NOMO-1 (cell line): Measurements from ENCODE around the gene PUS1.
"Not testable (repeated sequence)": the region's sequence is repeated elsewhere in the genome, so short reads cannot be mapped to it uniquely, and the experiment has no call there.

Source experiments
- DNase-seq, 2 experiments: peaks; one replicate each; lab custom pipeline; 2025; ENCODE audit not compliant: unreplicated experiment in 2 of 2; lab: John Stamatoyannopoulos, UW

The PUS1 gene

DNA sequence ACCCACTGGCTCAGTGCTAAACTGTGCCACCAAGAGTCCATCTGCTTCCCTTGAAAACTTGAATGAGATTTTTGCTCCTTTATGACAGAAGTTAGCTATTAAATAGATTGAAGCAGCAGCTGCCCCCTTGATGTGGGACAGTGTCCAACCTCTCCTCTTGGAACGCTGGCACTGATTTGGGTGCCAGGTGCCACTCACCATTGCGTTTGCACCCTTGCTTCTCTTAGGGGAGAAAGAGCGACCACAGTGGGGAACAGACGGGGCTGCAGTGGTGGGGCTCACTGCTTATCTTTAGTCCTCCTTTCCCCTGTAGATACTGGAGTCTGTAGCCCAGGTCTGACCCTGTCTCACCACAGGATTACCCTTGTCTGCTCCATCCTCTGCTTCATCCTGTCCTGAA lies 30.0 kb downstream of the PUS1 start:
- DNase-seq: no peak

GRCh38 chr12:131959641-131960589 lies 30.8 kb downstream of the PUS1 start:
- DNase-seq: no peak

- DNase-seq: not testable (repeated sequence)
Observed at GRCh38 chr12:131960590-131961325, 31.7 kb downstream of the PUS1 start.

- DNase-seq: not testable (repeated sequence)
Observed at GRCh38 chr12:131961328-131961727, 32.3 kb downstream of the PUS1 start.

DNA sequence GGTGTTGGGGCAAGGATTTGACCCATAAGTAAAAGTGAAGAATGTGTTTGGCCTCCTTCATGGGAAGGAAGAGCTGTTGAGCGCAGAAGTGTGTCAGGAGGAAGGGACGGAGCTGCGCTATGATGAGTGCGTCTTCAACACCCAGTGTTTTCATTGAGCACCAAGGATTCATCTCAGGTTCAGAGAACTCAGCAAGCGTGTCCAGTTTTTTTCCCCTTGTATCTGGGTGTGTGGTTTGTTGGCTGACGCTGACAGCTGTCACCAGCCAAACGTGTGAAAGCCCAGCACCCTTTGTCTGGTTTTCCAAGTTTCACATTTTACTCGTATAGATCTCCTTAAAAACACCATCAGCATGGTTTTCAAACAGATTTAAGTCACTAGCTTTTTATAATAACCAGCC lies 33.0 kb downstream of the PUS1 start:
- DNase-seq: no peak

DNA sequence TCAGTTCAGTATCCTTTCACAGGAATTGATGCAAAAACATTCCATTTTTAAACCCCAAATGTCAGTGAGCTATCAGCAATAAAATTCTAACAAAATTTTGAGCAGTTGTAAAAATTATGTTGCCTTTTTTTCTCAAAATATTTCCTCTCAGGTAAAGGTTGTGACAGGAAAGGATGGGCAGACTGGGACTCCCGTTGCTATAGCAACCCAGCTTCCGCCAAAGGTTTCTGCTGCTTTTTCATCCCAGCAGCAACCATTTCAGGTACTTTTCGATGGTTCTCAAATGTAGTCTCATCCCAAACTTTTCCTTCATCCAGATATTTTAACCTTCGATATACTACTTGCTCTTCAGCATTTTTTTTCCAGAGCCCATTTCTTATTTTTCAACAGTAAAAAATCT lies 34.3 kb downstream of the PUS1 start:
- DNase-seq: no peak

DNA sequence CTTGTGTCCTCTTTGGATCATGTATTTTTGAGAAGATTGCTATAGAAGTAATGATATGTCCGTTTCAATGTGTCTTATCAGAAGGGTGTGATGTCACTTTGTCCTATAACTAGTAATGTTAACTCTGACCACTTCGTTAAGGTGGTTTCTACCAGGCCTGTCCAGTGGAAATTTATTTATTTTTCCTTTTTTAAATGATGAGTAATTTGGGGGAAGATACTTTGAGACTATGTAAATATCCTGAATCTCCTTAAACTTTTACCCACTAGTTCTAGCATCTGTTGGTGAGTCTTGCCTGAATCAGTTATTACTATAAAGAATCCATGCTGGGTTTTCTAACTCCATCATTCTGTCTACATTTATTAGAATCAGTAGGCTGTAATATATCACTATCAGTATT lies 36.0 kb downstream of the PUS1 start:
- DNase-seq: no peak

- no peak for DNase-seq
Observed at GRCh38 chr12:131971226-131971625, 42.1 kb downstream of the PUS1 start.

DNA sequence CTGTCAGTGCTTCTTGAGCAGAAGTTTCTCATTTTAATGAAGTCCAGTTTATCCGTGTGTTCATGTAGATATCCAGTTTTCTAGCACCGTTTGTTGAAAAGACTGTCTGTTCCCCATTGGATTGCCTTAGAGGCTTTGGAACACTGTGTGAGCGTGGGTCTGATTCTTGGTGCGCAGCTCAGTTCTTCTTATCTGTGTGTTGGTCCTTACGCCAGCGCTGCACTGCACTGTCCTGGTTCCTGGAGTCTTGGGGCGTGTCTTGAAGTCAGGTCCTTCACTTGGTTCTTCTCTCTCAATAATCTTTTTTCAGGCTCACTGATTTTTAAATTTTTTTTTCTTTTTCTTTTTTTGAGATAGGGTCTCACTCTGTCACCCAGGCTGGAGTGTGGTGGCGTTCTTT lies 46.2 kb downstream of the PUS1 start:
- DNase-seq: no peak

DNA sequence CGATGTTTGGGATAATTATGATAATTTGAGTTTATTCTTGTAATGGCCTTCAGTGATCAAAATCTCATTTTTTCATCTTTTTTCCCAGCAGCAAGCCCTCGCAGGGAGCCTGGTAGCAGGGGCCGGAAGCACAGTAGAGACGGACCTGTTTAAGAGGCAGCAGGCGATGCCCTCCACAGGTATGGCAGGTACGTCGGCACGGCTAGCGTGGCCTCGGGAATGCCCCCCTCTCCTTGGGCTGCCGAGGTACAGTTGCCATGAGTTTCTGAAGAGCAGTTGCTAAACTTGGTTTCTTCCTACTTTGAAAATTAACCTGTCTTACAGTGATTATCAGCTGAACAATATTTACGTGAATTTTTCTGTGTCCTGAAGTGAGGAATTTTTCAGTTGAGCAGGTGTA lies 50.5 kb downstream of the PUS1 start:
- no peak for DNase-seq

- DNase-seq: no peak
Observed at GRCh38 chr12:131980263-131980662, 51.2 kb downstream of the PUS1 start.

GRCh38 chr12:131981388-131981787 lies 52.3 kb downstream of the PUS1 start:
- DNase-seq: no peak

GRCh38 chr12:131982041-131982440 lies 53.0 kb downstream of the PUS1 start:
- no peak for DNase-seq

DNA sequence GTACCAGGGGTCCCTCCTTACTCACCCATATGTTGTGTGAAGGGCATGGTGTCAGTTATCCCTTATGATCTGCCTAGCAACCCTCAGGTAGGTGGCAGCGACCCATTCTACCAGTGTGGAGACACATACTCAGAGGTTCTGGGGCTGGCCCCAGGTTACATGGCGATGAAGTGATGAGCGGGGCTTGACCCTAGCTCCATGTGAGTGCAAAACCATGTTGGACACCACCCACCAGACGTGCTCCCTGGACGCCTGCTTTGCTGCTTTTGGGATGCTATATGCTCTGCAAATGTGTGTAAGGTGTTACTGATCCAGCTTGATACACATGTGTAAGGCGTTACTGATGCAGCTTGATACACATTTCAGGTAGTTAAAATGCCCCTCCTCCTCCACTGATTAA lies 54.0 kb downstream of the PUS1 start:
- DNase-seq: no peak

GRCh38 chr12:131983554-131983953 lies 54.5 kb downstream of the PUS1 start:
- DNase-seq: no peak

DNA sequence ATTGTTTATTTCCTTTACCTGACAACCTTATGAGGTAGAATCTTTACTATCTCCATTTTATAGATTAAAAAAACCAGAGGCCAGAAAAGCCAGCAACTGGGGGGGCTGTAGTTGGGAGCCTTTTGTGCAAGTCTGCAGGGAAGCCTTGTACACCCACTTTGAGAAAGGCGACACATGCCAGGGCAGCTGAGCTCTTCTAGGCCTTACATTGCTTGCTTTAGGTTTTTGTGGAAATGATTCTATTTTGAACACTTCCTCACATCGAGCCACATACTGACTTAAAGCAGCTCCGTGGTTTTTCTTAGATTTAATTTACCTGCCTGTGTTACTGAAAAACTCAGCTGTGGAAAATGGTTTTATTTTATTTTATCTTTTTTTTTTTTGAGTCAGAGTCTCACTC lies 55.3 kb downstream of the PUS1 start:
- peak; percentile 3 to 29 for DNase-seq

DNA sequence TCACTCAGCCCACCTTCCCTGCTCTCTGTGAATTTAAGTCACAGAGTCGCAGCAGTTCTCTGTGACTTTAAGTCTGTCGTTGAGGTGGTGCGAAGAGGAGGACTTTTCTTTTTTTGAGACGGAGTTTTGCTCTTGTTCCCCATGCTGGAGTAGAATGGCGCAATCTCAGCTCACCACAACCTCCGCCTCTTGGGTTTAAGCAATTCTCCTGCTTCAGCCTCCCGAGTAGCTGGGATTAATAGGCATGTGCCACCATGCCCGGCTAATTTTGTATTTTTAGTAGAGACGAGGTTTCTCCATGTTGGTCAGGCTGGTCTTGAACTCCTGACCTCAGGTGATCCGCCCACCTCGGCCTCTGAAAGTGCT lies 56.4 kb downstream of the PUS1 start:
- DNase-seq: peak; percentile 86 to 87

DNA sequence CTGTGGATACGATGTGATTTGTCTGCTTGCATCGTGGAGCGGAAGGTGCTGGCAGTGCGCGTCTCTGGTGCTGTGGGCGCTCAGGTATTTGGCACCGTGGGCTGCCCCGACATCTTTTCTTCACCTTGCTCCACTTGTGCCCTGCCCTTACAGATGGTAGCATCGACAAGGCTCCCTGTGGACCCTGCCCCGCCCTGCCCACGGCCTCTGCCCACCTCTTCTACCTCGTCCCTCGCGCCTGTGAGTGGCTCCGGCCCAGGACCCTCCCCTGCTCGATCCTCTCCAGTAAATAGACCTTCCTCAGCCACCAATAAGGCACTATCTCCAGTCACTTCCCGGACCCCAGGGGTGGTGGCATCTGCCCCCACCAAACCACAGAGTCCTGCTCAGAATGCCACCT lies 57.3 kb downstream of the PUS1 start:
- DNase-seq: no peak

DNA sequence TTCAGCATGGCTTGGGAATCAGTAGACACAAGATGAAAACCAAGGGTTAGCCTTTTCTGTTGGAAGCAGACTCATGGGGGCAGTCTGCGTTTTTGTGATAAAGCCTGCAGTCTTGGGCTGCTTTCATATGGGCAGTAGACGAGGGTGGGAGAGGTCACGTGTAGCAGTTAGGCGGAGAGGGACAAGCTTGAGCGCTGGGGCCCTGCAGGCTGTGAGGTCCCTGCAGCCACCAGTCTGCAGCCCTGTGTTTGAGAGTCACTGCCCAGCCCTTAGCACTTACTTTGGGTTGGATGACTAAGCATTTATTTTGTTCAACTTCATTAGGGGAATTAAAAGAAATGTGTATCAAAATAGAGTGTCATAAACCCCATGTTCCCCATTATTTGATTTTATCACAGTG lies 57.8 kb downstream of the PUS1 start:
- DNase-seq: no peak

DNA sequence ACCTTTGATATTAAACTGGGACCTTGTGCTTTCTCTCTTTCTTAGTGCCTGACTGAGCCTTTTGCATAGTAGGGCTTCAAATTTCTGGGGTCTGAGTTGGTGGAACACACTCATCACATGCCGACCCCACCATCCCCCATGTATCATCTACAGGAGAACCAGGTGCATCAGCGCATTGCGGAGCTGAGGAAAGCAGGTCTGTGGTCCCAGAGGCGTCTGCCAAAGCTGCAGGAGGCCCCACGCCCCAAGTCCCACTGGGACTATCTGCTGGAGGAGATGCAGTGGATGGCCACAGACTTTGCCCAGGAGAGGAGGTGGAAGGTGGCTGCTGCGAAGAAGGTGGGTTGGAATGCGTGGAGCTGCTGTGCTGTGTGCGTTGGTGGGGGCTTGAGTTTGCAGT lies 58.5 kb downstream of the PUS1 start:
- DNase-seq: no peak

GRCh38 chr12:131988054-131988796 lies 59.1 kb downstream of the PUS1 start:
- no peak for DNase-seq
